K562 treated with DMSO at 1 percent for 48 hours (cell line): ENCODE measurements around the gene UBAP1. TPM values are rescaled to one million over a fixed set of nuclear protein-coding genes. Genes with fewer than 3 reads are reported as not detected.

Experiments
- total RNA-seq: library from RNA; unstranded; fragments of 300-600 nt; gene quantifications from 2 replicates; pipeline ENCODE4 v1.2.3, GENCODE V29; 2022; ENCODE audit warnings: low replicate concordance; ENCODE audit errors: extremely low read depth

UBAP1 gene
- not detected in 2 replicates for total RNA-seq

GRCh38 chr9:34178436-34179212 lies at the start of gene UBAP1:
UBAP1 (plus strand) TSS chr9:34179043; CDS start chr9:34220915, 41,872 bp downstream.

Other genes with a start within 250 kb of the UBAP1 start
- not detected in 2 replicates for gene UBAP2, start 130.2 kb upstream of the UBAP1 start, total RNA-seq
- not detected in 2 replicates for gene DCAF12, start 52.3 kb upstream of the UBAP1 start, total RNA-seq
- not detected in 2 replicates for gene KIF24, start 150.2 kb downstream of the UBAP1 start, total RNA-seq
- gene NUDT2, start 150.5 kb downstream of the UBAP1 start, total RNA-seq = not detected in 2 replicates
- not detected in 2 replicates for gene MYORG, start 197.9 kb downstream of the UBAP1 start, total RNA-seq